Left colon (tissue), 2 donors: Measurements from ENCODE around the gene GNG4. TPM values are rescaled to one million over a fixed set of nuclear protein-coding genes. Genes with fewer than 3 reads are reported as not detected.
"Not testable (repeated sequence)": the region's sequence is repeated elsewhere in the genome, so short reads cannot be mapped to it uniquely, and the experiment has no call there.

Experiments
- ATAC-seq: fragments of 200-7000 bp; cut with Tn5 transposase; one replicate; pipeline ENCODE4 v1.9.1; 2020; ENCODE audit warnings: mild to moderate bottlenecking, moderate library complexity
- DNase-seq, 2 donors: peaks; one replicate each; pipeline ENCODE4 v3.0.0-alpha.2; 2020
- intact Hi-C, 2 donors: fragments of 100-400 bp; cut with DNase I in 1 of 2; cut with micrococcal nuclease in 1 of 2; formaldehyde crosslinking; loops; one replicate each; pipeline versions ENCODE4 v1.11.2 to v1.14.0; 2022; cut with DNase I, micrococcal nuclease
- total RNA-seq, 2 donors: library from RNA; stranded (reverse); fragmentation: NEBNext Ultra II Directional; extraction: Animal tissue kit (Norgen Biotek cat#: 25700); gene quantifications; one replicate each; pipeline ENCODE4 v1.2.1, GENCODE V29; 2021
- donor health status: DM: no; HTN: no; CAD: no.
- donor health status: DM: yes; HTN: yes; CAD: no.

The GNG4 gene
- total RNA-seq, 2 donors from 2014 or later: 4.4 to 5.0 TPM

GRCh38 chr1:235652364-235652763 is 2.8 kb upstream of the GNG4 start:
- DNase-seq (no peak), ATAC-seq (no peak)
- intact Hi-C loops: no loop called here

GRCh38 chr1:235651170-235651806 is 1.7 kb upstream of the GNG4 start:
- no peak for DNase-seq
- intact Hi-C loops: no loop called here
- no peak for ATAC-seq

GRCh38 chr1:235650341-235651169 is 971 bp upstream of the GNG4 start:
- intact Hi-C loops: no loop called here
- ATAC-seq: peak; percentile 70

GRCh38 chr1:235648954-235649367 is 623 bp downstream of the GNG4 start:
- ATAC-seq (peak; percentile 79), DNase-seq (peak in 1 of 2 donors; percentile 76)
- intact Hi-C loops: no loop called here

More at GRCh38 chr1:235650341-235651169, 971 bp upstream of the GNG4 start:
- DNase-seq: peak; percentile 44 to 54

- intact Hi-C loops: no loop called here
- ATAC-seq: peak; percentile 76
- DNase-seq: peak in 1 of 2 donors; percentile 70
Measured at GRCh38 chr1:235648407-235648907, 1.1 kb downstream of the GNG4 start.

GRCh38 chr1:235647537-235647936 is 2.0 kb downstream of the GNG4 start:
- intact Hi-C loops, DNase-seq: not testable (repeated sequence)
- ATAC-seq: peak; percentile 39

GRCh38 chr1:235646463-235646862 is 3.1 kb downstream of the GNG4 start:
- DNase-seq: no peak
- ATAC-seq: no peak
- intact Hi-C loops: no loop called here

- ATAC-seq (no peak), DNase-seq (no peak)
- intact Hi-C loops: no loop called here
Measured at GRCh38 chr1:235644693-235645305, 4.8 kb downstream of the GNG4 start.

- no peak for ATAC-seq
- intact Hi-C loops: no loop called here
- no peak for DNase-seq
Measured at GRCh38 chr1:235643837-235644692, 5.5 kb downstream of the GNG4 start.

- no peak for DNase-seq
- intact Hi-C loops: no loop called here
- ATAC-seq: no peak
Measured at GRCh38 chr1:235642943-235643371, 6.6 kb downstream of the GNG4 start.

- peak in 1 of 2 donors; percentile 31 for DNase-seq
- ATAC-seq: peak; percentile 57
- intact Hi-C loops: no loop called here
Measured at GRCh38 chr1:235642011-235642942, 7.3 kb downstream of the GNG4 start.

- intact Hi-C loops: no loop called here
- ATAC-seq: no peak
- no peak for DNase-seq
Measured at GRCh38 chr1:235640580-235640979, 9.0 kb downstream of the GNG4 start.

GRCh38 chr1:235639226-235640205 is 10.1 kb downstream of the GNG4 start:
- DNase-seq: no peak
- intact Hi-C loops: no loop called here
- ATAC-seq: no peak

GRCh38 chr1:235638612-235639011 is 11.0 kb downstream of the GNG4 start:
- ATAC-seq, DNase-seq, intact Hi-C loops: not testable (repeated sequence)

- intact Hi-C loops: no loop called here
Measured at GRCh38 chr1:235637756-235638534, 11.6 kb downstream of the GNG4 start.

More at GRCh38 chr1:235637756-235638534, 11.6 kb downstream of the GNG4 start:
- DNase-seq (no peak), ATAC-seq (peak; percentile 46)
